ENCODE results near the gene SLC35B1.
"Not testable (repeated sequence)": the region's sequence is repeated elsewhere in the genome, so short reads cannot be mapped to it uniquely, and the experiment has no call there.

SLC35B1 gene

DNA sequence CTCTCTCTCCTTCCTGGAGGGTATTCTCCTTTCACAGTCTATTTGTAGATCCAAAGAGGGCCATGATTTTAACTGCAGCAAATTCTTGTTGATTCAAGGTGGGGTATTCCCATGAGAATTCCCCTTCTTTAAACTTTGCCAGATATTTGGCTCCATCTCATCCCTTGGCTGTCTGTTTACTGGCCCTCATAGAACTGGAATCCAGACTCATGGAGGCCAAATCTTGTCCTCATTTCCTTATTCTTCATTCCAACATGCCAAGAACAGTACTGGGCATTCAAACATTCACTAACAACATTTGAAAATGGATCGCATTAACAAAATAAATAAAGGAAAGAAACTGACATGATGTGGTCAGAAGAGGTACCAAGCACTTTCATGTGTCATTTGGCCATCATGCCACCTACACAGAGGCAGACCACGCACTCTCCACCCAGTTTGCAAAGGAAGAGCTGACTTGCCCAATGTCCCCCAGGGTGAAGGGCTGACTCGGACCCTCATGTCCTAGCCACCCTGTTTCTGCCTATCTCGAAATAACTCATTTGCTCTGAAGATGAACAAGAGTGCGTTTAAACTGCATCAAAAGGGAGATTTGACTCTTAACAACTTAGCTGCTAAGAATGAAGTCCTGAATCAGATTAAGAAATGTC lies 23.1 kb upstream of the SLC35B1 start:
- TF ChIP-seq, protein P1, sequence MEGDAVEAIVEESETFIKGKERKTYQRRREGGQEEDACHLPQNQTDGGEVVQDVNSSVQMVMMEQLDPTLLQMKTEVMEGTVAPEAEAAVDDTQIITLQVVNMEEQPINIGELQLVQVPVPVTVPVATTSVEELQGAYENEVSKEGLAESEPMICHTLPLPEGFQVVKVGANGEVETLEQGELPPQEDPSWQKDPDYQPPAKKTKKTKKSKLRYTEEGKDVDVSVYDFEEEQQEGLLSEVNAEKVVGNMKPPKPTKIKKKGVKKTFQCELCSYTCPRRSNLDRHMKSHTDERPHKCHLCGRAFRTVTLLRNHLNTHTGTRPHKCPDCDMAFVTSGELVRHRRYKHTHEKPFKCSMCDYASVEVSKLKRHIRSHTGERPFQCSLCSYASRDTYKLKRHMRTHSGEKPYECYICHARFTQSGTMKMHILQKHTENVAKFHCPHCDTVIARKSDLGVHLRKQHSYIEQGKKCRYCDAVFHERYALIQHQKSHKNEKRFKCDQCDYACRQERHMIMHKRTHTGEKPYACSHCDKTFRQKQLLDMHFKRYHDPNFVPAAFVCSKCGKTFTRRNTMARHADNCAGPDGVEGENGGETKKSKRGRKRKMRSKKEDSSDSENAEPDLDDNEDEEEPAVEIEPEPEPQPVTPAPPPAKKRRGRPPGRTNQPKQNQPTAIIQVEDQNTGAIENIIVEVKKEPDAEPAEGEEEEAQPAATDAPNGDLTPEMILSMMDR (conservative IDR thresholded peaks at IDR 0.05) = no peak
- 0 out of 2 replicates have a peak overlapping the region, but pooled peaks have one; percentile 14 for H3K27ac ChIP-seq

GRCh38 chr17:49730078-49730784 lies 22.5 kb upstream of the SLC35B1 start:
- H3K27ac ChIP-seq = 0 out of 2 replicates have a peak overlapping the region, but pooled peaks have one; percentile 14
- TF ChIP-seq, protein P1 (conservative IDR thresholded peaks at IDR 0.05) = no peak

DNA sequence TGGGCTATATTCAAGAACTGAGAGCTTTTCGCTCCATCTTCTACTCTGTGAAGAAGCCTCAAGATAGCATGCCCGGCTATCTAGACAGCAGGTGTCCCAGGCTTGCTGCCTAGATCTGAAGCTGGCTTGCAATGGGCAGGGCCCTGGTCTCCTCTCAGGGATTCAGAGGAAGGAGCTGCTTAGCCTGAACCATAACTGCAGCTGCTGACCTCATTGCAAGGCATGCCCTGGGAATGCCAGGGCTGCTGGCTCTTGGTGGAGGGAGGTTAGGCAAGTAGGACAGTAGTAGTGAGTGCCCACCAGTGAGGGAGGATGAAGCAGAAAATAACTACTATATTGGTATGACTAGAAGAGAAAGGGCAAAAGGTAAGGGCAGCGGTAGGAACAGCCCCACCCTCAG lies 21.3 kb upstream of the SLC35B1 start:
- TF ChIP-seq, protein P1 (conservative IDR thresholded peaks at IDR 0.05) = no peak
- H3K27ac ChIP-seq = no peak overlapping the region

DNA sequence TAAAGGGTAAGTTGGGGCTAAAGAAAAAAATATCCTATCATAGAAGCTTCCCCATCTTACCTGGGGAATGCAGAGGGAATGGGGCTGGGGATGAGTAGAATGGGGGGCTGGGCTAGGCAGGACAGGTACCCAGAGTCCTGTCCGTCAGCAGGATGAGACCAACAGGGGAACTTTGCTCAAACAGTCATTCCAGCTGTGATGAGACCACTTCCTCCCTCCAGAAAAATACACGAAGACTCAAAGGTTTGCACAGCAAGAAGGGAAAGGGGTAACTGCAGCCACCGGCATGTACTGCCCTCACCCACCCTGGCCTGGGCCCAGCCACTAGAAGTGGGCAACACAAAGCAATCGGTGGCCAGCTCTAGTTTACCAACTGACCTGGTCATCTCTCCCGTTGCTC lies 20.7 kb upstream of the SLC35B1 start:
- TF ChIP-seq, protein P1 (conservative IDR thresholded peaks at IDR 0.05) = no peak
- no peak overlapping the region for H3K27ac ChIP-seq

GRCh38 chr17:49727380-49727779 lies 19.6 kb upstream of the SLC35B1 start:
- no peak overlapping the region for H3K27ac ChIP-seq
- TF ChIP-seq, protein P1 (conservative IDR thresholded peaks at IDR 0.05) = no peak

- no peak overlapping the region for H3K27ac ChIP-seq
- TF ChIP-seq, protein P1 (conservative IDR thresholded peaks at IDR 0.05) = no peak
These were observed 17.8 kb upstream of the SLC35B1 start for GRCh38 chr17:49725452-49726130.

- not testable (repeated sequence) for H3K27ac ChIP-seq
These were observed 16.8 kb upstream of the SLC35B1 start for GRCh38 chr17:49724552-49724951.

All from VCaP (cell line).